Effector memory CD4-positive, alpha-beta T cell (primary cell): ENCODE results near the gene PDE4D.

Experiments used
- DNase-seq, 3 donors: peaks; one replicate each; pipeline ENCODE4 v3.0.0-alpha.2; 2020
- H3K27ac ChIP-seq: 2 replicates; pipeline ENCODE4 v1.7.0; 2013; ENCODE audit warnings: mild to moderate bottlenecking, low read length, moderate library complexity; ENCODE audit not compliant: insufficient read depth, poor library complexity, severe bottlenecking
- H3K27me3 ChIP-seq: replicated peaks from 2 replicates; pipeline ENCODE4 v1.7.0; 2013; ENCODE audit warnings: mild to moderate bottlenecking, low read length; ENCODE audit not compliant: insufficient read depth, control insufficient read depth, poor library complexity, severe bottlenecking
- H3K36me3 ChIP-seq: 2 replicates; pipeline ENCODE4 v1.7.0; 2013; ENCODE audit warnings: mild to moderate bottlenecking, low read length, moderate library complexity; ENCODE audit not compliant: control insufficient read depth, insufficient read depth
- H3K4me1 ChIP-seq: 2 replicates; pipeline ENCODE4 v1.7.0; 2013; ENCODE audit warnings: low read length, mild to moderate bottlenecking; ENCODE audit not compliant: control insufficient read depth, insufficient read depth, poor library complexity, severe bottlenecking
- H3K4me3 ChIP-seq: 2 replicates; pipeline ENCODE4 v1.7.0; 2013; ENCODE audit warnings: low read length, low read depth, mild to moderate bottlenecking; ENCODE audit not compliant: insufficient read depth, poor library complexity, severe bottlenecking
- H3K9me3 ChIP-seq: 2 replicates; pipeline ENCODE4 v1.7.0; 2013; ENCODE audit warnings: mild to moderate bottlenecking, low read length, moderate library complexity; ENCODE audit not compliant: control insufficient read depth

PDE4D gene

DNA sequence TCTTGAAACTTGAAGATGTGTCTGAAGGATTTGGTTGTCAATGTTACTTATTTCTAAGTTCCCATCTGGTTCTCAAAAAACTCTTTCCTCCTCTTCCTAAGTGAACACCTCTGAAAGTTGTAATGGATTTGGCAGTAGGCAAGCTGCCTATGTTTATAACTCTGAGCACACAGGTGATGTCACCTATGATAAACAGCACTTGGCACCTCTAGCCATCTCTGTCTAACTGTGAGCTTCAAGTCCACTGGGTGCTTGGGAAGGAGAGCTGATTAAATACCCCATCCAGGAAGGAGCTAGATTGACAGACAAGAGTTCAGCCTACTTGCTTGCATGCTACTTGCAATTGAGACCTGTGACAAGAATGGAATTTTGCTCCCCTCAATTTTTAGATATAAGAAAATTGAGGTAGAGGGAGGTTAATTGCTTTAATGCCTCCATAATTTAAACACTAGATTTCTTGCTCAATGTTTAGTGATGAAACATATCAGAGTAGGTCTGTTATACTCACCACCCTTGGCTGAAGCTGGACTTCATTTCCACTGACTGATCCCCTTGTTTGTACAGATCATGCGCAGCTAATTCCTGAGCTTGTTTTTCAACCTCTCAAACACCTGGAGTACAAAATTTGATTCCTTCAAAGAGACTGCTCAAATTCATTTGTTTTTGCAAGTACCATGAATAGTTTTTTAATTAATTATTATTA lies 49.9 kb downstream of the PDE4D start:
- Histone ChIP-seq H3K36me3 (no peaks in the 10 kb centered on the region), H3K9me3 (no peaks in the 10 kb centered on the region), H3K4me3 (no peak overlapping the region), H3K27ac (no peak overlapping the region), H3K4me1 (no peaks in the 10 kb centered on the region), H3K27me3 (no peaks in the 10 kb centered on the region)
- DNase-seq, result no peak

DNA sequence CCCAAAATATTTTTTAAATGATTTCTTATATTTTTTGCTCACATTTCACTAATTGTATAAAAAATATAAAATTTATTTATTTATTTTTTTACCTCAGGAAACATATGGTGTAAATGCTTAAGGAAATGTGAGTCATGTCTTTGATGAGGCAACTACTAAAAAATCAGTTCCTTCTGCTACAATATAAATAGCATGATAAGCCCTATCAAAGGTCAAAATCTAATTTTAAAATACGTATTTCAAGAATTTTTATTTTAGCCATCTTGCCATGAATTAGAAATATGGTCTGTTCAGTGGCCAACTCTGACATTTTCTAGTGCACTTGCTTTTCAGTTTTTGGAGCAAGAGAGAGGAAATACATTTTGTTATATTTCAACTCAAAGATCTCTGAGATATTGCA lies 50.5 kb downstream of the PDE4D start:
- Histone ChIP-seq H3K4me1 (no peaks in the 10 kb centered on the region), H3K9me3 (no peaks in the 10 kb centered on the region), H3K27ac (no peak overlapping the region), H3K27me3 (no peaks in the 10 kb centered on the region), H3K4me3 (no peak overlapping the region), H3K36me3 (no peaks in the 10 kb centered on the region)
- no peak for DNase-seq

DNA sequence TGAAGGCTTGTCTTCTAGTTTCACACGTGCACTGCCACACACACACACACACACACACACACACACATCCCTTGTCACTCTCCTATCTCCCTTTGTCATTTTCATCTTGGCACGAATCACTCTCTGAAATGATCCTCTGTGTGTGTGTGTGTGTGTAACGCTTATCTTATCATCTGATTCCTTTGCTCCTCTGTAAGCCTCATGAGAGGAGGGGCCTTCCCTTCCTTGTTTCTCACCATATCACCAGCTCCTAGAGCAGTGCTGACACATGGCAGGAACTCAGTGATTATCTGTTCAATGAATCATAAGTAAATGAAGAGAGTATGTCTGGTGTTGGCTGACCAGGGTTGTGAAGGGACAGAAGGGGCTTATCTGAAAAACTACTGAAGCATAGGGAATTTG lies 53.3 kb downstream of the PDE4D start:
- DNase-seq, result no peak
- Histone ChIP-seq H3K27me3 (no peaks in the 10 kb centered on the region), H3K4me3 (no peak overlapping the region), H3K9me3 (no peaks in the 10 kb centered on the region), H3K4me1 (no peaks in the 10 kb centered on the region), H3K36me3 (no peaks in the 10 kb centered on the region), H3K27ac (no peak overlapping the region)

DNA sequence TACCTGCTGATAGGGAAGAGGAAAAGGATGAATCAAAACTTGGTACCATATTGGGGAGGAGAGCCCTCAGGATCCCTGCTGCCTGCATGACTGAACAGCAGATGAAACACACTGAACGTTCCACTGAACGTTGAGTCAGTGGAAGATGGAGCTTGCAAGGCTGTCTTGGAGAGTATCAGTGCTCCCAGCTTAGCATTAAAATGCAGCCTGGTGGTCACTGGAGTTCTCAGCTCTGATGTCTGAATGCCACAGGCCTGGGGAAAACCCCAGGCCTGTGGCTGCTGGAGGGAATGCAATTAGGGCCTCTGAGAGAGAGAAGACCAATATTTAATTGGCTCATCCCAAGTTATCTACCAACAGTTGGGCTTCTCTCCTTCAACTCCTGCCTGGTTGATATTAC lies 54.5 kb downstream of the PDE4D start:
- Histone ChIP-seq H3K4me1 (no peaks in the 10 kb centered on the region), H3K4me3 (no peak overlapping the region), H3K27me3 (no peaks in the 10 kb centered on the region), H3K9me3 (no peaks in the 10 kb centered on the region), H3K27ac (no peak overlapping the region), H3K36me3 (no peaks in the 10 kb centered on the region)
- DNase-seq, result no peak

DNA sequence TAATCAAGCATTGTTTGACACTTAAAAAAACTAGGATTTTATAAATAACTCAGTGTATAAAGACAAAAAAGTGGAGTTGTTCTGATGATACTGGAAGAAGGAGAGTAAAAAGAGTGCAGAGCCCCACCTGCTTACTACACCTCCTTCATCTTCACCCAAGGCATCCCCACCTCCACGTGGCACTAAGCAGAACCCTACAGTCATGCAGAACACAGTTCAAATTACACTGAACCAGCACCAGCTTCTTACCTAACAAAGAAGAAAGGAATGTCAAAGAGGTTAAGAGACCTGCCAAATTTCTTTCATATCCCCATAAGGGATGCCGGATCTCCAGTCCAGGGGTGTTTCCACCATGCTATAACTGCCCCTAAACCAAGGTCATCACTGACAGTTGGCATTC lies 55.5 kb downstream of the PDE4D start:
- H3K9me3 ChIP-seq, result no peaks in the 10 kb centered on the region
- no peaks in the 10 kb centered on the region for H3K27me3 ChIP-seq
- no peaks in the 10 kb centered on the region for H3K36me3 ChIP-seq
- no peak for DNase-seq
- H3K27ac ChIP-seq, result no peak overlapping the region
- H3K4me1 ChIP-seq, result no peaks in the 10 kb centered on the region
- no peak overlapping the region for H3K4me3 ChIP-seq

DNA sequence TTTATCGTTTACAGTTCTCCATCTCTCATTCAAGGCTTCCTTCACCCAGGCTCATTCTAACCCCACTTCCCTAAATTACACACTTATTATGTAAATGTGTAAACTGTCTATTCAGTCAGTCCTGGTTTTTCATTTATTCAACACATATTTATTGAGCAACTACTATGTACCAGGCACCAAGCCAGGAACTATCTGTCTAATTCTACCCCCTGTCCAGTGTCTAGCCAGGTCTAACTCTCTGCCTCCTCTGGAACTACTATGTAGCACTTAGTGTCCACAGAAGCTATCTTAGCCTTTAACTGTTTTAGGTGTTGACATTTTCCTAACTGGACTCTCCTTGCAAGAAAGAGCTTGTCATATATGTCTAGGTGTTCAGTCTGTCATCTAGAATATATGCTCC lies 56.5 kb downstream of the PDE4D start:
- no peak for DNase-seq
- no peaks in the 10 kb centered on the region for H3K27me3 ChIP-seq
- H3K4me3 ChIP-seq, result no peak overlapping the region
- no peak overlapping the region for H3K27ac ChIP-seq
- H3K4me1 ChIP-seq, result no peaks in the 10 kb centered on the region
- no peaks in the 10 kb centered on the region for H3K9me3 ChIP-seq
- no peaks in the 10 kb centered on the region for H3K36me3 ChIP-seq

DNA sequence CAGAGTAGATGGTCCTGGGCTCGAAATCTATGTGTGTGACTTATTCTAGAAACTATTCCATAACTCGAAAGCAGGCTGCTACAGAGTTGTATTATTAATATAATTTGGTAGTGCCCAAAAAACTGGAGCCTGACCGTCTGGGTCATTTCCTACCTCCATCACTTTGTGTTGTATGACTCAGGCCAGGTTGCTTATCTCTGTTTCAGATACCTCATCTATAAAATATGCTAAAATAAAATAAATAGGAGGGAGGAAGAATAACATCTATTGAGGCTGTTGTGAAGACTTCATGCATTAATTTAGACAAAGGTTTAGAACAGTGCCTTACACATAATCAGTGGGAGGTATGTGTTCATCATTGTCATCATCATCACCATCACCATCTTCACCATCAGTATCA lies 57.7 kb downstream of the PDE4D start:
- H3K4me3 ChIP-seq, result no peak overlapping the region
- H3K27ac ChIP-seq, result no peak overlapping the region
- H3K36me3 ChIP-seq, result no peaks in the 10 kb centered on the region
- DNase-seq, result no peak
- H3K4me1 ChIP-seq, result no peaks in the 10 kb centered on the region
- H3K9me3 ChIP-seq, result no peaks in the 10 kb centered on the region
- no peaks in the 10 kb centered on the region for H3K27me3 ChIP-seq

DNA sequence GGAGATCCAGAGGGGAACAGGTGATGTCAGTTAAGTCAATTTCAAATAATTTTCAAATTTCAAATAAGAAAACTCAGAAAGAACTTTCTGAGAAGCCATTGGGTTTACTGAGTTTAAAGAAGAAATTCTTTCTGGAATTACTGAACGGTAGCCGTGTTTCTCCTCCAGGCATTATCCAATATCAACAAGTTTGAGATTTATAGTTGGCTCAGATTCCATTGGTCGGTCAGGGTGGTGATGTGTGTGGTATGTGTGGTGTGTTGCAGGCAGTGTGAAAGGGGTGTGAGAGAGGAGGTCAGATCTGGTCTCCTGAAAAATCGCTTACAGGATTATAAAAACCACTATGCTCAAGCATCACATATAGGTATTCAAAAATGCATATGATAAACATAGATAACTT lies 60.1 kb downstream of the PDE4D start:
- no peak overlapping the region for H3K4me3 ChIP-seq
- H3K4me1 ChIP-seq, result no peaks in the 10 kb centered on the region
- H3K27ac ChIP-seq, result no peak overlapping the region
- H3K9me3 ChIP-seq, result no peaks in the 10 kb centered on the region
- no peaks in the 10 kb centered on the region for H3K27me3 ChIP-seq
- no peak for DNase-seq
- no peaks in the 10 kb centered on the region for H3K36me3 ChIP-seq

DNA sequence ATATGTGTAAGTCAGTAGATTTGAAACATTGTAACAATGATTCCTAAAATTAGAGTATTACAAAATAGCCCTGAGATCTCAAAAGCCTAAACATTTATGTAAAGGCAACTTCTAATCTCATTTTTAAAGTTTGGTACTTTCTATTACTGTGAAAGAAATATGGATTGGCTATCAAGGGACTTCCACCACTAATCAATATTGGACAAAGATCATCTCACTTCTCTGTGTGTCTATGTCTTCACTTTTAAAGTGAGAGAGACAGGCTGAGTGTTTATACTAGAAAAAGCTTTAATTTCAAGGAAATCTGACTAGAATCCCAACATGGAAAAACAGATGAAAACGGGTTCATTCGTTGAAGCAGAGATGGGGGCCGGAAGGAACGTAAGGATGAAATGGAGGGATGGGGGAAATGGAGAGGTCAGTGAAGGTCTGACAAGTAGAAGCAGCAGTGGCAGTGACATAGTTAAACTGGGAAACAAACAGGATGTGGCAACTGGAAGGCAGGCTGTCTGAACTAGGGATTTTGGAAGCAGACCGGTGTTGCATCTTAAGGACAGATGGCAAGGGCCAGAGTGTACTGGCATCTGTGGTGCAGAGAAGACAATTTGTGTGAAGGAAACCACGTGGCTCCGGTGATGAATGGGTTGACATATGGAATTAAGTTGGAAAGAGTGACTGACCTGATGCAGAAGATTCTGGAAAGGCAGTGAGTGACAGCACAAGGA lies 60.8 kb downstream of the PDE4D start:
- no peaks in the 10 kb centered on the region for H3K4me1 ChIP-seq
- no peaks in the 10 kb centered on the region for H3K9me3 ChIP-seq
- no peak for DNase-seq

DNA sequence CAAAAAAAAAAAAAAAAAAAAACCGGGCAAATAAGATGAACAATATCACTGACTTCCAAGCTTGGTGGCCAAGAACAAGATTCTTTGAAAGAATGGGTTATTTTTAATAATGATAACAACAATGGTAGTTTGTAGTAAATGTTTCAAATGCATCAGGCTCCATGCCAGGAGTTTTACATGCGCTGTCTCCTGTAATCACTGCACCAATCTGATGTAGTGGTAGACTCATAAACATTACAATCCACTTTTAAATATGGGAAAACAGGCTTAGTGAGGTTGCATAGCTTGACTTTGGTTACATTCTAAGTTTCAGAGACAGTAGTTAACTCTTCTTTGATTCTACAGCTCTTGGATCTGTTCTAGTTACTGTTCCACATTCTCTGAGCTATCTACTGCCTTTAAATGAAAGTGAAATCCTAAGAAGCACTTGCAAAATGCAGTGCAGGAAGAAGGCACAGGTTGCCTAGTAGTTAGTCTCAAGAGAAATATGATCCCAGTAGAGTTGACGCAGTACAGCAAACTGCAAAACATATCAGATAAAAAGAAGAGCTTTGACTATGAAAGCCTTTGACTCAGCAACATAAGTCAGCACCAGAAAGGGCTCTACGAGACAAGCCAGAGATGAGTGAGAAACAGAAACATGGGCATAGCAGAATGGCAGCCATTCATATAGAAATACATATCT lies 62.1 kb downstream of the PDE4D start:
- H3K27ac ChIP-seq, result no peak overlapping the region
- H3K9me3 ChIP-seq, result no peaks in the 10 kb centered on the region
- no peak for DNase-seq
- no peaks in the 10 kb centered on the region for H3K4me1 ChIP-seq
- no peaks in the 10 kb centered on the region for H3K27me3 ChIP-seq
- no peaks in the 10 kb centered on the region for H3K36me3 ChIP-seq
- H3K4me3 ChIP-seq, result no peak overlapping the region

More for the DNA sequence above, 60.8 kb downstream of the PDE4D start:
- no peak overlapping the region for H3K4me3 ChIP-seq
- no peaks in the 10 kb centered on the region for H3K27me3 ChIP-seq
- no peak overlapping the region for H3K27ac ChIP-seq
- H3K36me3 ChIP-seq, result no peaks in the 10 kb centered on the region
